GM18507 (cell line): ENCODE measurements around the gene PHC2.
"Not testable (repeated sequence)": the region's sequence is repeated elsewhere in the genome, so short reads cannot be mapped to it uniquely, and the experiment has no call there.

Experiments used
- DNase-seq: peaks from one replicate; pipeline ENCODE4 v3.0.0; 2011; ENCODE audit warnings: low read depth; ENCODE audit not compliant: insufficient read length; ENCODE audit errors: extremely low spot score
- FAIRE-seq: peaks from 2 replicates; lab custom pipeline; 2011; peaks lifted over from hg19 to GRCh38; lab: Jason Lieb, UNC

PHC2 gene

GRCh38 chr1:33305816-33306652 is 124.9 kb downstream of the PHC2 start:
- DNase-seq: no peak

GRCh38 chr1:33305016-33305415 is 125.9 kb downstream of the PHC2 start:
- DNase-seq (no peak), FAIRE-seq (no peak)

More at GRCh38 chr1:33305816-33306652, 124.9 kb downstream of the PHC2 start:
- no peak for FAIRE-seq

GRCh38 chr1:33302325-33302724 is 128.6 kb downstream of the PHC2 start:
- DNase-seq (no peak), FAIRE-seq (no peak)

GRCh38 chr1:33301273-33301984 is 129.5 kb downstream of the PHC2 start:
- FAIRE-seq (no peak), DNase-seq (no peak)

- FAIRE-seq (no peak), DNase-seq (no peak)
Observed at GRCh38 chr1:33300673-33301072, 130.2 kb downstream of the PHC2 start.

- FAIRE-seq: no peak
Observed at GRCh38 chr1:33299461-33300155, 131.3 kb downstream of the PHC2 start.

GRCh38 chr1:33298623-33299277 is 132.1 kb downstream of the PHC2 start:
- FAIRE-seq (peak; percentile 91), DNase-seq (peak; percentile 62)

More at GRCh38 chr1:33299461-33300155, 131.3 kb downstream of the PHC2 start:
- DNase-seq: no peak

- FAIRE-seq: no peak
- no peak for DNase-seq
Observed at GRCh38 chr1:33297911-33298622, 132.8 kb downstream of the PHC2 start.

- no peak for FAIRE-seq
Observed at GRCh38 chr1:33296824-33297223, 134.1 kb downstream of the PHC2 start.

DNA sequence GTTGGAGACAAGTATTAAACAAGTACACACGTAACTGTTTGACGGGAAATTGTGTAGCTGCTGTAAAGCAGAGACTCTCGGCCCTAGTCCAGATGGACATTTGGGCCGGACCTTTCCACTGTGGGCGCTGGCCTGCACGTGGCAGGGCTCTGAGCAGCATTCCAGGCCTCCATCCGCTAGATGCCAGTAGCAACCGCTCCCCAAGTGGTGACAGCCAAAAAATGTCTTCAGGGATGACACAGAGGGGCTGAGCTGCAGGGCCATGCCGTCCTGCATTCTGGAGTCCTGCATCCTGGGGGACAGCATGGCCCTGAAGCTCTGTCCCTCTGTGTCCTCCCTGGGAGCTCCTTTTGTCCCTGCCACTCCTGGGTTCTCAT is 134.8 kb downstream of the PHC2 start:
- FAIRE-seq: no peak
- DNase-seq: no peak

More at GRCh38 chr1:33296824-33297223, 134.1 kb downstream of the PHC2 start:
- DNase-seq: no peak

DNA sequence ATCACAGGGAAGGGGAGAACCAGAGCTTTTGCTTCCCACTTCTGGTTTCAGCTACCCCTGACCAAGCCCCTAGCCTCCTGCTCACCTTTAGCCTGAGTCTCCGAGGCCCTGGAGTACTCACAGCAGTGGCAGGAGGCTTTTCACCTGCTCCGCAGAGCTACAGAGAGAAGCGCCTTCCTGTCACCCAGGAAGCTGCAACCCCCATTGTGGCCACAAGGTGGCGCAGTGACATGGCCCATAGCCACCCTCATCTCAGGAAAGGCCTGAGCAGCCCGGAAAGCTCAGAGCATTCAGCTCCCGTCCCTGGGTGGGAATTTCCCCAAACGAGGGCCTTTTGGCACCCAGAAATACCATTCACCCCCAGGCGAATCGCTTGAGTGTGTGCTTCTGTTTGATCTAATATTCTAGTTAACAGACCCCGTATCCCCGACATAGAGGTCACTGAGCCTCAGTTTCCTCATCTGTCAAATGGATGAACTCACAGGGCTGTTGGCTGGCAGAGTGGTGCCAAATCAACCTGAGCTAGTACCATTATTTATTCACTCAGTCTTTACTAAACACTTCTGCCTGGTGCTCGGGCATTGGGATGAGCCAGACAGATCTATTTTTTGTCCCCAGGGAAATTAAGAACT is 135.3 kb downstream of the PHC2 start:
- FAIRE-seq: peak; percentile 89
- DNase-seq: peak; percentile 81

DNA sequence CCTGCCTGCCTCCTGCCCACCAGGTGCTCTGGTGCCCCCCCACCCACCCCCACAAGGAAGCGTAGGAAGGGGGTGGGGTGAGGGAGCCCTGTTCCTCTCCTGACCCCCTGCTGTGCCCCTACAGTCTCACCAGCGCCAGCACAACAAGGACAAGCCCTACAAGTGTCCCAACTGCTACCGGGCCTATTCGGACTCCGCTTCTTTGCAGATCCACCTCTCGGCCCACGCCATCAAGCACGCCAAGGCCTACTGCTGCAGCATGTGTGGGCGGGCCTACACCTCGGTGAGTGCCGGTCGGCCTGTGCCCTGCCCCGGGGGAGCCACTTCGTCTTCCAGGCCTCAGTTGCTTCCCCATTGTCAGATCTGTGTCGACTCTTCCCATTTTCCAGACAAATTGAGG is 135.9 kb downstream of the PHC2 start:
- DNase-seq (no peak), FAIRE-seq (no peak)

GRCh38 chr1:33294071-33295010 is 136.6 kb downstream of the PHC2 start:
- FAIRE-seq: no peak
- DNase-seq: no peak

DNA sequence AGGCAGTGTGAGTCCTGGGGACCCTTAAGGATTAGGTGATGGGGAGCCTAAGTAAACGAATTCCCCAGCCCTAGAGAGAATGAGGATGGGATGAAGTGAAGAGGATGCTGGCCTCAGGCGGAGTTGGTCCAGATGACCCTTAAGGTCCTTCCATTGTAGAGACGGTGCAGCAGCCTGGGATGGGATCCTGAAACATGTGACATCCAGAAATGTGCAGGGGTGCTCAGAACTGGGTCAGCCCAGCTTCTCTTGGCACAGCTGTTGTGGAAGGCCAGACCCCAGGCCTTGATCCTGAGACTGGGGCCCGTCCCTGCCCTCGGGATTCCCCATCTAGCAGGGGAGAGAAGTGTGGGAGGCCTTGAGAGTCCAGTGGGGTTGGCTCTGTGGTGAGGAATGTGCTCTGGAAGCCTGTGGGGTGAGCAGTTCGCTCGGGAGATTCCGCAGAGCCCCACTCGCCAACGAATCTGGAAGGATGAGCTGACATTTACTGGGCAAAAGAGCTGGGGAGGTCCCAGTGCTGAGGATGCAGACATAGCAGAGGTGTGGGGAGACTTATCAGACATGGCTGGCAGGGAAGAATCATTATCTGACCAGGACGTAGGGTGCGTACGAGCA is 138.1 kb downstream of the PHC2 start:
- DNase-seq (no peak), FAIRE-seq (no peak)

- not testable (repeated sequence) for DNase-seq, FAIRE-seq
Observed at GRCh38 chr1:33290615-33291014, 140.3 kb downstream of the PHC2 start.

- FAIRE-seq: no peak
- DNase-seq: no peak
Observed at GRCh38 chr1:33289858-33290154, 141.1 kb downstream of the PHC2 start.
